ENCODE data around the gene SLC39A6. TPM values are rescaled to one million over a fixed set of nuclear protein-coding genes. Genes with fewer than 3 reads are reported as not detected.

Gene SLC39A6
- polyA plus RNA-seq, 1 donor (not counting 4 experiments of a cell fraction or from before 2014, with no cell fraction given) = 145 TPM

- FAIRE-seq (no peak), DNase-seq (ENCODE audit: low read depth, low spot score) (no peak)
- Histone ChIP-seq H3K9ac (ENCODE audit: control insufficient read depth, extremely low read depth, insufficient read depth, low read length) (no peak overlapping the region), H3K27me3 (ENCODE audit: control insufficient read depth, extremely low read depth, insufficient read depth, low read length) (no peaks in the 10 kb centered on the region), H3K4me1 (ENCODE audit: control insufficient read depth, extremely low read depth, insufficient read depth, low read length) (no peaks in the 10 kb centered on the region), H3K4me3 (ENCODE audit: control insufficient read depth in 2 of 3, extremely low read depth in 1 of 3, insufficient read depth in 2 of 3, low read depth in 1 of 3, low read length in 3 of 3) (no peak overlapping the region), H3K9me3 (ENCODE audit: control insufficient read depth, low read depth, low read length) (no peaks in the 10 kb centered on the region), H4K20me1 (ENCODE audit: control insufficient read depth, extremely low read depth, insufficient read depth, low read length) (no peaks in the 10 kb centered on the region), H2AFZ (ENCODE audit: control insufficient read depth, low read length) (no peak overlapping the region), H3K27ac (ENCODE audit: control insufficient read depth, insufficient read depth, low read length) (no peak overlapping the region), H3K4me2 (ENCODE audit: control insufficient read depth, extremely low read depth, insufficient read depth, low read depth, low read length) (no peak overlapping the region), H3K36me3 (ENCODE audit: control insufficient read depth in 2 of 2, extremely low read depth in 1 of 2, insufficient read depth in 2 of 2, low read length in 2 of 2) (peaks cover 5 to 6% of the 10 kb centered on the region in 2 experiments), H3K79me2 (ENCODE audit: control insufficient read depth, insufficient read depth, low read length) (no peaks in the 10 kb centered on the region), H3K9me1 (ENCODE audit: control insufficient read depth, extremely low read depth, insufficient read depth, low read length) (no peaks in the 10 kb centered on the region)
- TF ChIP-seq CTCF (optimal IDR thresholded peaks at IDR 0.05 in 1 of 3, IDR thresholded peaks at IDR 0.05 in 1 of 3, conservative IDR thresholded peaks at IDR 0.05 in 1 of 3; ENCODE audit: extremely low read depth in 1 of 3, insufficient read depth in 2 of 3, low read length in 3 of 3) (no peak), EZH2 (IDR thresholded peaks at IDR 0.05; ENCODE audit: low read length) (no peak)
- dilution Hi-C loops (cut with MboI; ENCODE audit: extremely low pct_ligation_motif_present, low sequenced_read_pairs) = no loop called here
Observed at GRCh38 chr18:36107477-36107876, 21.7 kb downstream of the SLC39A6 start.

GRCh38 chr18:36104749-36105148, 24.4 kb downstream of the SLC39A6 start:
- dilution Hi-C loops (cut with MboI; ENCODE audit: extremely low pct_ligation_motif_present, low sequenced_read_pairs) = no loop called here
- H3K27me3 ChIP-seq (ENCODE audit: control insufficient read depth, extremely low read depth, insufficient read depth, low read length) = no peaks in the 10 kb centered on the region
- H3K36me3 ChIP-seq (ENCODE audit: control insufficient read depth in 2 of 2, extremely low read depth in 1 of 2, insufficient read depth in 2 of 2, low read length in 2 of 2) = peaks cover 2 to 5% of the 10 kb centered on the region in 2 experiments
- no peaks in the 10 kb centered on the region for H3K9me3 ChIP-seq (ENCODE audit: control insufficient read depth, low read depth, low read length)
- H3K4me1 ChIP-seq (ENCODE audit: control insufficient read depth, extremely low read depth, insufficient read depth, low read length) = no peaks in the 10 kb centered on the region
- H3K4me3 ChIP-seq (ENCODE audit: control insufficient read depth in 2 of 3, extremely low read depth in 1 of 3, insufficient read depth in 2 of 3, low read depth in 1 of 3, low read length in 3 of 3) = no peak overlapping the region
- H3K27ac ChIP-seq (ENCODE audit: control insufficient read depth, insufficient read depth, low read length) = no peak overlapping the region
- FAIRE-seq (no peak), DNase-seq (ENCODE audit: low read depth, low spot score) (no peak)
- H3K9ac ChIP-seq (ENCODE audit: control insufficient read depth, extremely low read depth, insufficient read depth, low read length) = no peak overlapping the region
- H4K20me1 ChIP-seq (ENCODE audit: control insufficient read depth, extremely low read depth, insufficient read depth, low read length) = no peaks in the 10 kb centered on the region
- TF ChIP-seq CTCF (optimal IDR thresholded peaks at IDR 0.05 in 1 of 3, IDR thresholded peaks at IDR 0.05 in 1 of 3, conservative IDR thresholded peaks at IDR 0.05 in 1 of 3; ENCODE audit: extremely low read depth in 1 of 3, insufficient read depth in 2 of 3, low read length in 3 of 3) = no peak
- no peak for TF ChIP-seq EZH2 (IDR thresholded peaks at IDR 0.05; ENCODE audit: low read length)
- H3K79me2 ChIP-seq (ENCODE audit: control insufficient read depth, insufficient read depth, low read length) = no peaks in the 10 kb centered on the region
- H3K4me2 ChIP-seq (ENCODE audit: control insufficient read depth, extremely low read depth, insufficient read depth, low read depth, low read length) = no peak overlapping the region
- no peaks in the 10 kb centered on the region for H3K9me1 ChIP-seq (ENCODE audit: control insufficient read depth, extremely low read depth, insufficient read depth, low read length)
- H2AFZ ChIP-seq (ENCODE audit: control insufficient read depth, low read length) = no peak overlapping the region
